ENCODE measurements around the gene KLHL12.

The KLHL12 gene

DNA sequence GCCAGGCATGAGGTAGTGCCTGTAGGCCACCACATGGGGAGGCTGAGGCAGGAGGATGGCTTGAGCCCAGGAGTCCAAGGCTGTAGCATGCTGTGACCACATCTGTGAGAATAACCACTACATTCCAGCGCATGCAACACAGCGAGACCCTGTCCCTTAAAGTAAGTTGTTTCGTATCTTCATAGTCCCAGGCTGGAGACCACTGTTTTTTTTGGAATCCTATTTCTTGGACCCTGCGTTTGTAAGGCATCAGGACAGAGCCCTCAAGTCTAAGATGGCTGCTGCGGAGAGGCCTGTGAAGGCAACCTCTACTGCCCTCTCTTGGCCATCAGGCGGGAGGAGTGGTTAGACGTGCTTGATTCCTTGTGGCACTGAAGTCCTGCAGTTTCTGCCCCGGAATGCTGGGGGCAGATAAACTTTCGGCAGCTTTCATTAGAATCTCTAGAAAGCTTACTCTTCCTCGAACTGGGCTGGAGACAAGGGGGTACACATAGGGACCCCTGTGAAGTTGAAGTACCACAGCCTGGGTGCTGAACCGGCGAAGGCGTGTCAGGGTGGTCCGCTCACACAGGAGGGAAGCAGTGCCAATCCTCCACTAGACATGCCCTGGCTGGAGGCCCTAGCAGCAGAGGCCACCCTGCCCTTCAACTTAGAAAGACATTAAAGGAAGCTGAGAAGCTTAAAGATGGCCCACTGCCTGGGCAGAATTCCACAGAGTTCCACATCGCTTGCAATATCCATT is 74.7 kb downstream of the KLHL12 start:
- TF ChIP-seq, protein P1, sequence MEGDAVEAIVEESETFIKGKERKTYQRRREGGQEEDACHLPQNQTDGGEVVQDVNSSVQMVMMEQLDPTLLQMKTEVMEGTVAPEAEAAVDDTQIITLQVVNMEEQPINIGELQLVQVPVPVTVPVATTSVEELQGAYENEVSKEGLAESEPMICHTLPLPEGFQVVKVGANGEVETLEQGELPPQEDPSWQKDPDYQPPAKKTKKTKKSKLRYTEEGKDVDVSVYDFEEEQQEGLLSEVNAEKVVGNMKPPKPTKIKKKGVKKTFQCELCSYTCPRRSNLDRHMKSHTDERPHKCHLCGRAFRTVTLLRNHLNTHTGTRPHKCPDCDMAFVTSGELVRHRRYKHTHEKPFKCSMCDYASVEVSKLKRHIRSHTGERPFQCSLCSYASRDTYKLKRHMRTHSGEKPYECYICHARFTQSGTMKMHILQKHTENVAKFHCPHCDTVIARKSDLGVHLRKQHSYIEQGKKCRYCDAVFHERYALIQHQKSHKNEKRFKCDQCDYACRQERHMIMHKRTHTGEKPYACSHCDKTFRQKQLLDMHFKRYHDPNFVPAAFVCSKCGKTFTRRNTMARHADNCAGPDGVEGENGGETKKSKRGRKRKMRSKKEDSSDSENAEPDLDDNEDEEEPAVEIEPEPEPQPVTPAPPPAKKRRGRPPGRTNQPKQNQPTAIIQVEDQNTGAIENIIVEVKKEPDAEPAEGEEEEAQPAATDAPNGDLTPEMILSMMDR (IDR thresholded peaks at IDR 0.05; ENCODE audit: low read depth, low read length) = peak; percentile 57
- H3K4me3 ChIP-seq (ENCODE audit: low read depth, low read length) = no peak overlapping the region

GRCh38 chr1:202850593-202851362 is 76.3 kb downstream of the KLHL12 start:
- H3K4me3 ChIP-seq (ENCODE audit: low read depth, low read length) = no peak overlapping the region
- TF ChIP-seq, protein P1 (IDR thresholded peaks at IDR 0.05; ENCODE audit: low read depth, low read length) = no peak

DNA sequence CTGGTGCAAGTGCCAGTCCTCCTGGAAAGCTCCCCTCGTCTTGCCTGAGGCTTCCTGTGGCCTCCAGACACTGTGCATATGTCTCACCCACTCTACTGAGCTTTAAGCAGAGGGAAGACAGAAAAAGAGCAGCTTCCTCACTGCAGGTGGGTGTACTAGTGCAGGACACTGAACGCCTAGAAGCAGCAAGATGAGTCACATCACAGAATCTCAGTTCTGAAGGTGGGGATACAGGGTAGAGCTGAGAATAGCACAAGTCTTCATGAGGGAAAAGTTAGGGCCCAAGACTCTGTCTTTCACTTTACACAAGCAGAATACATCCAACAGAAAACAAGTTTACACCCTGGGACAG is 78.9 kb downstream of the KLHL12 start:
- H3K4me3 ChIP-seq (ENCODE audit: low read depth, low read length) = no peak overlapping the region

DNA sequence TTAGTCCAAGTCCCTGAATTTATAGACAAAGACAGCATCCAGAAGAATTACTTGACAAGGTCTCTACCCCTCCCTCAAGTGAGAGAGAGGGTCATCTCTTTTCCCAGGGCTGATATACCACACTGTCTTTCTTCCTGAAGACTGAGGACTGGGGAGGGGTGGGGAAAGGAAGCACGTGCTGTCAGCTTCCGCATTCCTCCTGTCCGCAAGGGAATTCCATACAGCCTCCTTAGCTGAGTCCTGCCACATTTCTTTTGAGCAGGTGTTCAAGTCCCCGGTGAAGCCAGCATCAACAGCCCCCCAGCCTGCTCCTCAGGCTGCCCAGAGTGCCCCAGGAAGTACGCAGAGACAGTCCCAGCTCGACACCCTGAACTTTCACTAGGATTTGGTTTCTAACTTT is 82.1 kb downstream of the KLHL12 start:
- no peak overlapping the region for H3K4me3 ChIP-seq (ENCODE audit: low read depth, low read length)
- TF ChIP-seq, protein P1 (IDR thresholded peaks at IDR 0.05; ENCODE audit: low read depth, low read length) = no peak

More for the DNA sequence above, 78.9 kb downstream of the KLHL12 start:
- TF ChIP-seq, protein P1 (IDR thresholded peaks at IDR 0.05; ENCODE audit: low read depth, low read length) = no peak

DNA sequence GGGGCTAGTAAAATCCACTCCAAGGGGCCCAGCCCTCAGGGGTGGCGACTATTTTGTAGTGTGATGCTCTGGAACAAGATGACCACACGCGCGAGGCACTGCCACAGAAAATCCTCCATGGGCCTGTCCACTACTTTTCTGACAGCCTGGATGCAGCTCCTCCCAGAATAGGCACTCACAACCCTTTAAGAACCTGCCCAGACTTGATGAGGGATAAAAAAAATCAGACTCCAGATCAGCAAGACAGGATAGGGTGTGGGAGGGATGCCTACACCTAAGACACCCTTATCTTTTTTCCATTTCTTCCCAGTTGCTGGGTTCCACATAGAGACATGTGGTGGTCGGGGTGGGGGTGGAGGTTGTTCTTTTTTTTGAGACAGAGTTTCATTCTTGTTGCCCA is 82.8 kb downstream of the KLHL12 start:
- no peak overlapping the region for H3K4me3 ChIP-seq (ENCODE audit: low read depth, low read length)
- TF ChIP-seq, protein P1 (IDR thresholded peaks at IDR 0.05; ENCODE audit: low read depth, low read length) = no peak

GRCh38 chr1:202843081-202843480 is 84.0 kb downstream of the KLHL12 start:
- TF ChIP-seq, protein P1 (IDR thresholded peaks at IDR 0.05; ENCODE audit: low read depth, low read length) = no peak
- H3K4me3 ChIP-seq (ENCODE audit: low read depth, low read length) = no peak overlapping the region

All from WI38 (cell line).